GM18858 (cell line): ENCODE results near the gene UNC5A.

Experiments used
- ATAC-seq: cut with Tn5 transposase; IDR thresholded peaks from one replicate; pipeline ENCODE4 v1.9.1; 2021; ENCODE audit not compliant: unreplicated experiment

The UNC5A gene

DNA sequence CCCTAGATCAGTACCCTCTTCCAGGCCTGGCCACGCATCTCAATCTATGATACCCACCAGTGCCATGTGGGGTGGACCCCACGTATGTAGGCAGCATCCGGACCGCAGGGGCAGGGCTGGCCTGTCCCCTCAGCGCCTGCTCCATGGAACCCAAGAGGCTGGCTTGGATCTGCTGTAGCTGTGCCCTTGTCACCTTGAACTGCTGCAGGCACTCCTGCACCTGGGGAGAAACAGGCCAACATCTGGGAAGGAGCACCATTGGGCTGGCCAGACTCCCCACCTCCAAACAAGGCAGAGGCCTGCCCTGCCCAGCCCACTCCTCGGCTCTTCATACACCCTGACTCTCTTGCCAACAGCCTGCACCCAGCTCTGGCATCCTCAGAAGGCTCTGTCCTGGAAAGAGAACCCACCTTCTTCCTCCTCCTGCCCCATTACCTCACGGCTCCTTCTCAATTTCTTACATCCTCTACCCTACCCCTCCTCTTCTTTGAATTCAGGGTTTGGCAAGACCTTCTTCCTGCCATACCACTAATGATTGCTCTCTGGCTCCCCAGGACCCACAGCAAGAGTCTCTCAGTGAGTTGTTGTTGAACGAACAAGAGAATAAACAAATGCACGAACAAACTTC, 81.1 kb downstream of the UNC5A start:
- no peak for ATAC-seq

DNA sequence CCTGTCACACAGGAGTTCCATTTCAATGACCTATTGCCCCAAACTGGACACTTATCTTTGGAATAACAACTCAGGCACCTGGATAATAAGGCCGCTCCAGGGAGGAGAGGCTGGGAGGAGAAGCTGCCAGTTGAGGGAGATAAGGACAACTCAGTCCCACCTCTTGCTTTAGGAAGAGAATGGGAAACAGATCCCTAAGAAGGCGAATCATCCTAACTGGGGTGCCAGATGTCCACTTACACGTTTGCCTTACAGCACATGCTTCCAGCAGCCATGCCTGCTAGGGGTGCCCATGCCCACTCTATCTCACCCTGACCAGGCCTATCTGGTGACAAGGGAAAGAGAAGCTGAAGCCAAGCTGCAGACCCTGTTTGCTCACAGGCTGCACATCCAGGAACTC, 82.3 kb downstream of the UNC5A start:
- ATAC-seq, result no peak

DNA sequence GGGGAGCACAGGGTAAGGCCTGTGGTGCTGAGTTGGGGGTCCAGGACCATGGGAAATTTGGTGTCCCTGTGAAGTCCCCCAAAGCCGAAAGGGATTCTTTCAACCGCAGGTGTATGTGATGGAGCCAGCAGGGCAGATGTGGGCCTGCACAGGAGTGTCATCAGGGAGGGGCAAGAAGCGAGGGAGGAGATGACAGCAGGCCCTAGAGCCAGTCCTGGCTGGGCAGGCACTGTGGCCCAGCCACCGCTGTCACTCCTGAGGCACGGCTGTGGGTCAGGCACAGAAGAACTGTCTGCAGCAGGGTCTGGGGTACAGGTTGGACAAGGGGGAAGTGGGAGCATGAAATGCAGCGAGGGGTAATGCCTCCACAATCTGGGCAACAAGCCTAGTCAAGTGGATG, 83.9 kb downstream of the UNC5A start:
- ATAC-seq, result no peak

DNA sequence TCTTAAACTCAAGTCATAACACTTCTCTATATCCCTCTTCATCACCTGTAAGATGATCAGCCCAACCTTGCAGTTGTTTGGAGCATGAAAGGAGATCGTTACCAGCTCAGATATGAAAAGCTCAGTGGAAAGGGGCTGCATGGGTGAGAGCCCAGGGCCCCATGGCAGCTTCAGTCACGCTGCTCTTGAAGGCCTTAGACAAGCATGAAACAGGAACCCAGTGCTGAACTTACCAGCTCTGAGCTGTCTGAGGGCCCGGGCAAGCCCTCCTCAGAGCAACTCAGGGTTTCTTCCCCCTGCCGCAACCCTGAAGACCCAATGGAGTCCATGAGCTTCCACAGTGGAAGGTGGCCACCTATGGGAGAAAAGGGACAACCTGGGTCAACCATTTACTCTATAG, 85.5 kb downstream of the UNC5A start:
- ATAC-seq, result no peak

DNA sequence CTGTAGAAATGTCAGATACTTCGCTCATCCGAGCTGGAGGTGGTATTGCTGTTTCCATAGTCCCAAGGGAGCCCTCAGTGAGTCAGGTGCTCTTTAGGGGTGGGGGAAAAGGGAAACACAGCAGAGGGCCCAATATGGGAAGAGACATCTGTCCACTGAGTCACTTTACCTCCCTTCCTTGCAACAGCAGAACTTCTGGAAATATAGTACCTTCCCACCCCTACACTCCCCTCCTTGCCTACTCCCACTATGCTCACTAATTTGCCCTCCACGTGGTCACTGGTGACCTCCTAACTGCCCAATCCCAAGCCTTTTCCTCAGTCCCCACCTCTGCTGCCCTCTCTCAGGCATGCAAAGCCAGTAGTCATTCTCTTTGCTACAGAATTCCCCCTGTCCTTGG, 86.9 kb downstream of the UNC5A start:
- ATAC-seq, result no peak

DNA sequence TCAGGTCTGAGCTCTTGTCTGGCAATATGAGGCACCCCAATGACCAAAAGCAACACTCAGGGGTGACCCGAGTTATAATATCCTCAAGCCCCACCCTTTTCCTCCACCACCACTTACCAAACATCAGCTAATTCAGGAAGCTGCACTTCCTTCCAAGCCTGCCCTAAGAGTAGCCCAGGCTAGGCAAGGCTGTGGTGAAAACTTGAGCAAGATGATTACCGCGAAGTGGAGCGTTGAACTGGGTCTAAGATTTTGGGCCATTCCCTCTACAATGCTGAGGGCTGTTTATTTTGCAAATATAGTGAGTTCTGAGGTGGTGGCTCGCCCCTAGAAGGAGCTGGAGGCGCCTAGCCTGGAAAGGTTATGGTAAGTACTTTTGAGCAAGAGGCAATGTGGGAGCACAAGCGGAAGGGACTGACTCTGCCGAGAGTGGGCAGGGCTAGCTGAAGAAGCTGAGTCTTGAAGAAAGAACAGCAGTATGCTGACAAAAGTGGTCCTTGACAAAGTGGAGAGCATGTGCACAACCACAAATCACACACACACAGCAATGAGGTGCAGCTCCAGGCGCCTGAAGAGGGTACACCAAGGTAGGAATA, 89.0 kb downstream of the UNC5A start, which contains the start of gene HK3:
HK3 (minus strand) TSS at position 51 of the 596 bp plus-strand sequence. CDS start 3,187 bp downstream, outside the sequence.
- no peak for ATAC-seq

DNA sequence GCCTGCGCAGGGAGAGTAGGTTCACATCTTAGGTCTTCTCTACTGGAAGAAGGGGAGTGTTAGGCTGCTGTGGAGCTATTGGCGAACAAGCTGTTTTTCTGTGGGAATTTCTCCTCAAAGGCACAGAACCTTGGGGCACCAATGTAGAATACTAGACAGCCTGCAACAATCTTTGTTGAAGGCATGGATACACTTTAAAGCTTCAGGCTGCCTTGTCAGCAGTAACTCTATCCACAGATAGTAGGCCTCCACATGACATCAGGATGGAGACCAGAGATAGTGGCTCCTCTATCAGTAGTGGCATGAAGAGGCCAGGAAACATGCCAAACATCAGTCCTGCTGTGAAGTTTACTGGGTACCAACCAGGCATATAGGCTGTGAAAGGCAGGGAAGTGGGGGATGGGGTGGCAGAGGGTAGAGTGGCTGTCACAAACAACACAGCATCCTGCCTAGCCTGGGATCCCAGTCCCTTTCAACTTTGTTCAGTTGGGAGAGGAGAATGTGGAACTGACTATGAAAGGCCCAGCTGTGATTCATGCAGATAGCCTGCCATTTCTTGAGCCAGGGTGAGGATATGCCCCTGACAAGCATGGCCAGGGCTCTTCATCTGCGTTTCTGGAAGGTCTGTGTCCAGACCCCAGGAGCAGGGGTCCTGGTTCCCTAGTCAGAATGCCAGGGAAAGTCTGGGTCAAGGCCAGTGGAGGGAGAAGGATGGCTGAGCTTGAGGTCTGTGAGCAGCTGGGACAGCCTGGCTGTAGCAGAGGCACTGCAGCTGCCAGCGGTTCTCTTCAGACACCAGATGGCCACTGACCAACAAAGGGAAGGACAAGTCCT, 89.8 kb downstream of the UNC5A start:
- ATAC-seq, result no peak

DNA sequence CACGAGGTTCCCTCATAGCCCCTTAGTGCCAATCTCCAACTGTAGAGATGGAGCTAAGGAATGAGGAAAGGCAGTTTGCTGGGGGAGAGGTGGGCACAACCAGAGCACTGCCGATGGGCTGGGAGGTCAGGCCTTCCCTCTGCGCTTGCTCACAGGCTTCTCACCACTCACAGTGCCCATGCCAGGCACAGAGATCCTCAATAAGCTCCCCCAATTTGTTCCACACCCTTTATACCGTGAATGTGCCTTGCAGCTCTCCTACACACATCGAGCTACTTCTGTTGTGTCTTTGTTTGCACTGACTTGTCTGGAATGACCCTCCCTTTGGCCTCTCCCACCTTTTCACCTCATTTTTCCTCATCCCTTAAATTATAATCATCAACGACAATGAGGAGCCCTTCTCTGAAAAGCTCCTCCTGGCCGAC, 90.4 kb downstream of the UNC5A start:
- no peak for ATAC-seq

DNA sequence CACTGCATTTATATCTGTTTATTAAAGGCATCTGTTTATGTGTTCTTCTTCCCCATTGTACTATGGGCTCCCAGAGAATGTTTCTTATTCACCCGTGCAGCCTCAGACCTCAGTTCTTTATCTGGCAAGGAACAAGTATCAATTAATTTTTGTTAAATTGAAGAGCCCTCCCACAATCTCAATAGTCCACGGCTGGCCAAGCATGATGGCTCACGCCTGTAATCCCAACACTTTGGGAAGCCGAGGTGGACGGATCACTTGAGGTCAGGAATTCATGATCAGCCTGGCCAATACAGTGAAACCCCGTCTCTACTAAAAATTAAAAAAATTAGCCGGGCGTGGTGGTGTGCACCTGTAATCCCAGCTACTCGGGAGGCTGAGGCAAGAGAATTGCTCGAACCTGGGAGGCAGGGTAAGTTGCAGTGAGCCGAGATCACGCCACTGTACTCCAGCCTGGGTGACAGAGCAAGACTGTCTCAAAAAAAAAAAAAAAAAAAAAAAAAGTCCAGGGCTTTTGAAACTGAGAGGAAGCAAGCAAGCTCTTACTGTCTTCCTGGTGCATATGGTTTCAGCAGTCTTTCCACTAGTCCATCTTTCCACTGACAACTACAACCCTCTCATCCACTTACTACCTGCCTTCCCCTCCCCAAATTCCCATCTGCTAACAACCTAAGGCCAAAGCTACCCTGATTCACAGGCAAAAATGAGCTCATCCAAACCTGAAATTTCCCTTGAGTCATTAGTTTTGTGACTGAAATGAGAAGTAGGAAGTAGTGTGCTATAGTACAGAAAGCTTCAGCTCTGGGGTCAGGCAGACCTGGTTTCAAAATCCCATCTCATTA, 91.1 kb downstream of the UNC5A start:
- ATAC-seq, result peak; percentile 62

DNA sequence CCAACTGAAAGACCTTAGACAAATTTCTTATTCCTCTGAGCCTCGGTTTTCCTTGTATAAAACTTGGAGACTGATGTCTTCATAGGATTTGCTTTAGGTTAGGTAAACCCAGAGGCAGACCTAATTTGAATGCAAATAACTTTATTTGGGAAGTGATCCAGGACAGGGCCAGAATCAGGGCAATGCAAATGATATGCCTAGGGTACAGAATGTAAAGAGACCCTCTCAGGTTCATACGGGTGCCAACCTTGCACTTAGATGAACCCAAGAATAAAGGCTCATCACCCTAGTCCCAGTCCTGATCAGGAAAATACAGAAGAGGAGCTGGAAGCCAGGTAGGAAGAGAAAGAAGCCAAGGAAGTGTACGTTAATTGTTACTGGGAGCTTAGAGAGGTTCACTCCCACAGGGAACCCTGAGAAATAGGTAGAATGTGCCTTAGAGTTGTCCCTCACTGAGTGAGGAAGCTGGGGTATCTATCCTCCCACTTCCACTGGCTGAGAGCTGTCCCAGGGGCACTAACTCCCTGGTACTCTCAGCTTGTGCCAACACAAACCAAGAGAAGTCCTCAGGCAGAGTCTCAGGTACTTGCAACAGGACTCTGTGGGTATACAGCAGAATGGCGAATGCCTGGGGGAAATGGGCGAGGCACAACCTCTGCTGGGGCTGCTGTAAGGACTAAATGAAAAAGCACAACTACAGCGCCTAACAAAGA, 91.9 kb downstream of the UNC5A start:
- no peak for ATAC-seq

DNA sequence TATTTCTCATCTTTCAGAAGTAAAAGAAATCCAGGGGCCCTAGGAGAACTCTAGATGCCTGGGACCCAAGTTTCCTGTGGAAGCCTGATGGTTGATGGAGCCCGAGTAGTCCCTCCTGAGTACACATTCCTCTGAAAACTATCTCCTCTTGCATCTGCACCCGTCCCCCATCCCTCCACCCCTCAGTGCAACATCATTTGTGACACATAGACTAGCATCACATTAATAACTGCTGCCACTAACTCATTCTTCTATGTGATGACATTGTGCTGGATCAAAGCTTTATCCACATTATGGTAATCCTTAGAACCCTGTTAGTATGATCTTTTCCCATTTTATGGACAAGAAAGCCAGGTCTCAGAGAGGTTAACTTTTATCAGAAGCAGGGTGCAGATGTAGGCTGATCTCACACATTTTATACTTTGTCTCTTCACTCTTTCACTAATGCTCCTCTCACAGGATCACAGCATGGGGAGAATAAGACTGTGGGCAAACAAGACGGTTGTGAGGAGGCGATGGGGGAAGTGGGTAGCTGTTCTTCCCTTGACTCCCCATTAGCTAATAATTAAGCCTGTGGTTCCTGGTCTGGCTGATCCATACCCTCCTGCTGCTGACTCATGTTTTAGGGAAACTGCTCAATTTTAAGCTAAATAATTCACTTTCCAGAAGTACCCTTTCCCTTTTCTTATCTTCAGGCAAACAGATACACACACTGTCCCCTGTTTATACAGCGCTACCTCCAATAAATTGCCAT, 92.7 kb downstream of the UNC5A start:
- no peak for ATAC-seq

DNA sequence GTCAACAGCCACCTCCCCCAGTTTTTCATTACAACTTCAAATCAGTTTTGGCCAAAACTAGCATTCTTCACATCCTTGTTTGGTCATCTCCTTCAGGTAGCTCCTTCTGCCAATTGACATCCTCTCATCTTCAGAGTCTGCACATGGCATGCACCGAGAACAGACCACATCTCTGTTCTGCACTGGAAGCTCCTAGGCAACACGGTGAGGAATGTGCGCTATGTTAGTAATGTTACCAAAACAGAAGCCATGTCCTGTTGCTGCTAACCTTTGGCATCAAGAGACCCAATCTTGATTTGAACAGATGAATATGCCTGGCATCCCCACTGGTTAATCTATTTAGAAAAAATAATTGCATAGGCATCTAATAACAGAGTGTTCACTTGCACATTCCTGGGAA, 93.9 kb downstream of the UNC5A start:
- no peak for ATAC-seq

DNA sequence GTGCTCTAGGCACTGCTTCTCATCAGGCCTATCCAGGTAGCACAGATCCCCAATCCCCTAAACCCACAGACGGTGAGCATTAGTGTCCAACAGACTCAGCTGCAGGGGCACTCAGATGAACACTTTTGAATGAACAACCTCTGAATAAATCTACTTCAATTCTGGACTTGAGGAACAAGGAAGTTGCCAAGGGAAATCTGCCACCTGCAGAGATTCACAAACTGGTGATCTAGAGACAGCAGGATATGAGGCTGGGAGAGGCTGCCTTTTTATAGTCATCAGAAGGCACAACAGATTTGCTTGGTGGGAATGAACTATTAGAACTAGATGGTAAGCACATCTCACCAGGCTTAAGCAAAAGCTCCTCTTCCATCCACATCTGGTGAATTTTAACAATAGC, 95.8 kb downstream of the UNC5A start:
- ATAC-seq, result no peak

DNA sequence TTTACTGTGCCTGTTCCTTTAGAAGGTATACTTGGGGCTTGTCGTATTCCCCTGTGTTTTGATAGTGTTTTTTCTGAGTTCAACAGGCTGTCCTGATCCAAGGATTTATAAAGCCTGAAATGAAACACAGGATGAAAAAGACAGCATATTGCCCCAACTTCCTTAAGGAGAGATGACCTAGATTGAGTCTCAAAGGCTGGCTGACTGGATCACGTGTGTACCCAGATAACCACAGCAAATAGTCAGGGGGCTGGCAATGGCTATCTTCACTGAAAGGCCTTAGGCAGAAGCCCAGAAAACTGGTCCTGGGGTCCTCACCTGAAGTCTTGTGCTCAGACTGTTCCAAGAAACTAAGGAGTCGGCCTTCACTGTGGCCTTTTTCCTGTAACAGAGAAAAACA, 96.4 kb downstream of the UNC5A start:
- no peak for ATAC-seq

DNA sequence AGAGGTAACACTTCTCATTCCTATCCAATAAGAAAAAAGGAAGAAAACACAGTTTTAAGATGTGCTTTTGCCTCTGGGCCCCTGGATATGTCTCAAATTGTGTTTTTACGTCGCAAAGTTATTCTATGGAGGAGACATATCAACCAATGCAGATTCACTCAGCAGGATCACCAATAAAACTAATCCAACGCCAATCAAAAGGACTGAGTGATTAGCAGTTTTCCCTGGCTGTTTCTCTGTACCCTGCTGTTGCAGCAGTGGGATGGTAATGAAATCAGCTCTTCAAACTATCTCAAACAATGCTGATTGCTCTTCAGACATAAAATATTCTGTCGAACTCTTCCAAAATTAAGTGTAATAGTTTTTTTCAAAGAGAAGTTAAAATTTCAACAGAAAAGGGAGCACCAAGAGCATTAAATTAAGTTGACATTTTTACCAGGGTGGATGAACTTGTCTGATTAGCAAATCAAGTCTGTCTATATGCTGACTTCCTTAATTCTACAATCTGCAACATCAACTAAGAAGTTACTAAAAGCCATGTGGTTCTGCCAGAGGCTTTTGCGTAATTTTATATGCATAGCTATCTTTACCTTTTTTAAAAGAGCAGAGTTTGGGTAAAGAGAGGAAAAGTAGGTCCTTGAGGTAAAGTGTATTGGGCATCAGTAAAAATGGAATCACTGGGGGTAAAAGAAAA, 98.5 kb downstream of the UNC5A start:
- no peak for ATAC-seq

DNA sequence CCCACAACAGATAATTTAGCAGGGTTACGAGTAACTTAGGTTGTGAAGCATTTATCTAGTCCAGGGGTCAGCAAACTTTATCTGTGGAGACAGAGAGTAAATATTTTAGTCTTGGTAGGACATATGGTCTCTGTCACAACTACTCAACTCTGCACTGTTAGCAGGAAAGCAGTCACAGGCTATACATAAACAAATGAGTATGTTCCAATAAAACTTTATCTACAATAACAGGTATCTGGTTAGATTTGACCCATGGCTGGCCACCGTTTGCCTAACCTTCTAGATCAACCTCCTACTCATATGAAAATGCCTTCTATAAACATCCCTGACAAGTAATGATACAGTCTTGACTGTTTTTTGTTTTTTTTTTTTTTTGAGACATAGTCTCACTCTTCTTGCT, 101.8 kb downstream of the UNC5A start:
- ATAC-seq, result no peak

DNA sequence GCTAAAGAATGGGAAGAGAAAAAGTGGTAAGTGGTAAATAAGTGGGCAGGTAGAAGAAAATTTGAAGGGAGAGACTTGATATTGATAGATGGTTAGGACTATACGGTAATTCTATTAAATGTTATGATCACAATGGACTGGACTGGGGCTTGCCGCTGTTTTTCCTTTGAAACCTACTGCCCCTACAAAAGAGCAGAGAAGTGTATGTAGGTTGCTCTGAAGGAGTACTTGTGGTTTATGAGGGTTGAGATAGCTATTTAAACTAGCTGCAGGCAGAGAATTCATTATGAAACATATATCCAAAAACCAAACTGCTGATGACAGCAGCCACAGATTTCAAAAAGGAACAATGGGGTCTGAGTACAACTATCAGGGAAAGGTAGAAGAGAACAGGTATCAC, 105.5 kb downstream of the UNC5A start:
- no peak for ATAC-seq

DNA sequence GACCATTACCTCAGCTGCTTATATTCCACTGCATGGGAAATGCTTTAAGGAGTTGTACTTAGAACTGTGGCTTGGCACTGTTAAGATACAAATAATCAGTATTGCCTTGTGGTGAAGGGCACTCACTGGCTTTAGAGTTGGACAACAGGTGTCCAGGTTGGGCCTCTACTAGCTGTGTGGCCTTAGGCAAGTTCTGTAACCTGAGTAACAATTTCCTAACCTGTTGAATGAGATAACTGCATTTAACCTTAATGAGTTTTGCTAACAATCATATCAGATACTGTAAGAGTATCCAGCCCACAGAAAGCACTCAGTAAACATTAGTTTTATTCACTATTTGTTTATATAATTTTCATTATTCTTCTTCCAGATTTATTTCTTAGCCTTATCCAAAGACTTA, 106.0 kb downstream of the UNC5A start:
- ATAC-seq, result no peak

DNA sequence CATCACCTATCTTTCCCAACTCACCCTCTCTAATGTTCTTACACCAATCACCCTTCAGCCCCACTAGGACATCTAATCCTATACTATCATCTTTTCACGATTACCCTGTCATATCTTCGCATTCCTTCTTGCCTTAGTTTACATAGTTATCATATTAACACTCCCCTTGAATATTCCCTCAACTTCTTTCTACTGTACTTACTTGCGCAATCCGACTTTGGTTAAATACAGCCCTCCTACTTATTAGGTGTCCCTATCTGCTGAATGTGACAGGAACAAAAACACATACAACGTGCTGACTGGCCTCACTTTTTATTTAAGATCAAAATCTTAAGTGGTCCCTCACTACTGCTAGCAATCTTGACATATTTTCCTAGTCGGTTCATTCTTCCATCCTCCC, 108.3 kb downstream of the UNC5A start:
- ATAC-seq, result no peak
